ENCODE measurements around the gene CELF3. TPM values are rescaled to one million over a fixed set of nuclear protein-coding genes. Genes with fewer than 3 reads are reported as not detected.

Gene CELF3
- total and polyA plus RNA-seq, 2 of the 4 experiments (the other 2 are of a cell fraction): not detected

DNA sequence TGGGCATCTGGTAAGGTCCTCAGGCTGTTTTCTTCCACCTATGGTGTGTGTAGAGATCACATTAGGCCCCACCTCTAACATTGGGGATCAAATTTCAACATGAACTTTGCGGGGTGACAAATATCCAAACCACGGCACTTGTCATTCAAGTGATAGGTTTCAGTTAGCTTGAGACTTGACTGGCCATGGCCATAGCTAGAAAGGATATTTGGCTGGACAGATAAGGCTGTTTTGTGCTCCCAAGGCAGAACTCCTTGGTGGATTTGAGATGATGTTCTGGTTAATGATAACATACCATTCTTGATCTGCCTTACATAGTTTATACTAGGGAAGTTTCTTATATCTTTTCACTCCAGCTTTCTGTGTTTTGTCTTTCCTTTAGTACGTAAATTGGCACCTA, 48.5 kb downstream of the CELF3 start:
- BruUV-seq (replicated peaks): no TSS peak
- Histone ChIP-seq H3K4me2 (ENCODE audit: low read depth, low read length) (no peak overlapping the region), H2AK5ac (ENCODE audit: low read depth, low read length) (no peak overlapping the region), H3K18ac (ENCODE audit: low read depth, low read length) (no peak overlapping the region), H3K27me3 (ENCODE audit: control insufficient read depth, insufficient read depth, low read length) (no peaks in the 10 kb centered on the region), H2BK20ac (ENCODE audit: low read depth, low read length) (no peak overlapping the region), H2BK5ac (ENCODE audit: low read depth, low read length, poor library complexity, severe bottlenecking) (no peak overlapping the region), H3K9me1 (ENCODE audit: insufficient read depth, low read length) (no peaks in the 10 kb centered on the region), H3K14ac (replicated peaks; ENCODE audit: low read depth, low read length) (no peak overlapping the region), H3K4me3 (ENCODE audit: insufficient read depth, low read depth, low read length) (no peak overlapping the region), H4K5ac (ENCODE audit: low read depth, low read length) (no peak overlapping the region), H3K79me1 (ENCODE audit: low read depth in 1 of 2, low read length in 2 of 2) (peaks cover 4 to 5% of the 10 kb centered on the region in 2 experiments; a peak in 2 of 4 replicates), H4K20me1 (ENCODE audit: insufficient read depth, low read length) (no peaks in the 10 kb centered on the region), H2BK15ac (ENCODE audit: low read depth, low read length) (no peak overlapping the region), H2BK120ac (ENCODE audit: low read depth, low read length) (no peak overlapping the region), H4K8ac (ENCODE audit: low read depth in 2 of 2, low read length in 2 of 2) (no peak overlapping the region), H3K4ac (ENCODE audit: low read depth, low read length) (no peak overlapping the region), H3K36me3 (ENCODE audit: control insufficient read depth, insufficient read depth, low read length) (peaks cover 5% of the 10 kb centered on the region), H3K4me1 (ENCODE audit: control insufficient read depth, insufficient read depth, low read length) (no peaks in the 10 kb centered on the region), H3K23ac (ENCODE audit: low read depth, low read length) (no peak overlapping the region), H2AK9ac (replicated peaks; ENCODE audit: low read depth, low read length, poor library complexity) (no peak overlapping the region), H3K9me3 (ENCODE audit: control insufficient read depth, insufficient read depth, low read length) (peaks cover 2% of the 10 kb centered on the region; the same call in 1 of the 2 replicates), H2AFZ (replicated peaks; ENCODE audit: low read length, poor library complexity) (no peak overlapping the region), H3K27ac (ENCODE audit: insufficient read depth, low read length) (no peak overlapping the region), H4K91ac (ENCODE audit: insufficient read depth, low read depth, low read length) (no peak overlapping the region), H3K56ac (ENCODE audit: extremely low read depth, insufficient read depth, low read length) (no peak overlapping the region), H3K9ac (ENCODE audit: low read depth, low read length) (no peak overlapping the region)
- dilution Hi-C loops (cut with HindIII; ENCODE audit: low sequenced_read_pairs, unreplicated experiment) (no loop called here), intact Hi-C loops (cut with micrococcal nuclease) (no loop called here), in situ Hi-C loops (cut with MboI; ENCODE audit: low sequenced_read_pairs) (no loop called here)
- WGBS, 2 experiments (ENCODE audit: extremely low coverage in 2 of 2, insufficient read length in 1 of 2): no CpG with 5 or more reads among the region's 3 CpGs
- DNase-seq: no peak
- POLR2A ChIA-PET (ENCODE audit: unreplicated experiment): no interaction called here
- ATAC-seq (ENCODE audit: low read depth): no peak
- no peak for TF ChIP-seq BHLHE40 (IDR thresholded peaks at IDR 0.05; ENCODE audit: low read depth, low read length)
- no peak for TF ChIP-seq CEBPB (IDR thresholded peaks at IDR 0.05; ENCODE audit: low read depth, low read length)
- no peak for TF ChIP-seq POLR2A (IDR thresholded peaks at IDR 0.05; ENCODE audit: low read depth, low read length)
- no peak for TF ChIP-seq MAFK (IDR thresholded peaks at IDR 0.05; ENCODE audit: low read depth, low read length)
- TF ChIP-seq NFE2L2 (IDR thresholded peaks at IDR 0.05; ENCODE audit: low read depth, low read length): no peak
- TF ChIP-seq CHD1 (IDR thresholded peaks at IDR 0.05; ENCODE audit: low read depth, low read length): no peak
- TF ChIP-seq, protein P1, sequence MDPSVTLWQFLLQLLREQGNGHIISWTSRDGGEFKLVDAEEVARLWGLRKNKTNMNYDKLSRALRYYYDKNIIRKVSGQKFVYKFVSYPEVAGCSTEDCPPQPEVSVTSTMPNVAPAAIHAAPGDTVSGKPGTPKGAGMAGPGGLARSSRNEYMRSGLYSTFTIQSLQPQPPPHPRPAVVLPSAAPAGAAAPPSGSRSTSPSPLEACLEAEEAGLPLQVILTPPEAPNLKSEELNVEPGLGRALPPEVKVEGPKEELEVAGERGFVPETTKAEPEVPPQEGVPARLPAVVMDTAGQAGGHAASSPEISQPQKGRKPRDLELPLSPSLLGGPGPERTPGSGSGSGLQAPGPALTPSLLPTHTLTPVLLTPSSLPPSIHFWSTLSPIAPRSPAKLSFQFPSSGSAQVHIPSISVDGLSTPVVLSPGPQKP (IDR thresholded peaks at IDR 0.05; ENCODE audit: borderline replicate concordance, low read depth, low read length): no peak
- TF ChIP-seq, protein P2, sequence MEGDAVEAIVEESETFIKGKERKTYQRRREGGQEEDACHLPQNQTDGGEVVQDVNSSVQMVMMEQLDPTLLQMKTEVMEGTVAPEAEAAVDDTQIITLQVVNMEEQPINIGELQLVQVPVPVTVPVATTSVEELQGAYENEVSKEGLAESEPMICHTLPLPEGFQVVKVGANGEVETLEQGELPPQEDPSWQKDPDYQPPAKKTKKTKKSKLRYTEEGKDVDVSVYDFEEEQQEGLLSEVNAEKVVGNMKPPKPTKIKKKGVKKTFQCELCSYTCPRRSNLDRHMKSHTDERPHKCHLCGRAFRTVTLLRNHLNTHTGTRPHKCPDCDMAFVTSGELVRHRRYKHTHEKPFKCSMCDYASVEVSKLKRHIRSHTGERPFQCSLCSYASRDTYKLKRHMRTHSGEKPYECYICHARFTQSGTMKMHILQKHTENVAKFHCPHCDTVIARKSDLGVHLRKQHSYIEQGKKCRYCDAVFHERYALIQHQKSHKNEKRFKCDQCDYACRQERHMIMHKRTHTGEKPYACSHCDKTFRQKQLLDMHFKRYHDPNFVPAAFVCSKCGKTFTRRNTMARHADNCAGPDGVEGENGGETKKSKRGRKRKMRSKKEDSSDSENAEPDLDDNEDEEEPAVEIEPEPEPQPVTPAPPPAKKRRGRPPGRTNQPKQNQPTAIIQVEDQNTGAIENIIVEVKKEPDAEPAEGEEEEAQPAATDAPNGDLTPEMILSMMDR (conservative IDR thresholded peaks at IDR 0.05; ENCODE audit: low read depth, low read length): no peak
- TF ChIP-seq RAD21 (IDR thresholded peaks at IDR 0.05; ENCODE audit: low read length): no peak
- TF ChIP-seq FOS (IDR thresholded peaks at IDR 0.05; ENCODE audit: low read depth, low read length): no peak
- no peak for TF ChIP-seq MAZ (IDR thresholded peaks at IDR 0.05; ENCODE audit: borderline replicate concordance, low read depth, low read length)
- no peak for TF ChIP-seq RFX5 (IDR thresholded peaks at IDR 0.05; ENCODE audit: low read depth, low read length)
- TF ChIP-seq SMC3 (IDR thresholded peaks at IDR 0.05; ENCODE audit: low read depth, low read length): no peak
- no peak for TF ChIP-seq RCOR1 (IDR thresholded peaks at IDR 0.05; ENCODE audit: insufficient replicate concordance, low read length)
- TF ChIP-seq MXI1 (IDR thresholded peaks at IDR 0.05; ENCODE audit: borderline replicate concordance, low read depth, low read length): no peak
- TF ChIP-seq, protein P3, sequence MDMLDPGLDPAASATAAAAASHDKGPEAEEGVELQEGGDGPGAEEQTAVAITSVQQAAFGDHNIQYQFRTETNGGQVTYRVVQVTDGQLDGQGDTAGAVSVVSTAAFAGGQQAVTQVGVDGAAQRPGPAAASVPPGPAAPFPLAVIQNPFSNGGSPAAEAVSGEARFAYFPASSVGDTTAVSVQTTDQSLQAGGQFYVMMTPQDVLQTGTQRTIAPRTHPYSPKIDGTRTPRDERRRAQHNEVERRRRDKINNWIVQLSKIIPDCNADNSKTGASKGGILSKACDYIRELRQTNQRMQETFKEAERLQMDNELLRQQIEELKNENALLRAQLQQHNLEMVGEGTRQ (IDR thresholded peaks at IDR 0.05; ENCODE audit: low read depth, low read length): no peak
- CTCF ChIA-PET: interaction anchor here (1.3 kb wide), 1 partner anchor 29 kb away, joined by 3 read pairs; no protein-coding TSS in a partner anchor
